Stimulated activated CD4-positive, alpha-beta T cell treated with anti-CD3 and anti-CD28 coated beads, Interleukin-4, amount 100 ng/mL, for 48 hours (primary cell): ENCODE data around the gene TNPO3.
A peak's percentile ranks its signal among the peaks of the same experiment; 100 is the strongest.

Source experiments
- DNase-seq, 2 donors: peaks; one replicate each; pipeline ENCODE4 v3.0.0-alpha.2; 2020; ENCODE audit warnings: low read depth in 2 of 2

Gene TNPO3

DNA sequence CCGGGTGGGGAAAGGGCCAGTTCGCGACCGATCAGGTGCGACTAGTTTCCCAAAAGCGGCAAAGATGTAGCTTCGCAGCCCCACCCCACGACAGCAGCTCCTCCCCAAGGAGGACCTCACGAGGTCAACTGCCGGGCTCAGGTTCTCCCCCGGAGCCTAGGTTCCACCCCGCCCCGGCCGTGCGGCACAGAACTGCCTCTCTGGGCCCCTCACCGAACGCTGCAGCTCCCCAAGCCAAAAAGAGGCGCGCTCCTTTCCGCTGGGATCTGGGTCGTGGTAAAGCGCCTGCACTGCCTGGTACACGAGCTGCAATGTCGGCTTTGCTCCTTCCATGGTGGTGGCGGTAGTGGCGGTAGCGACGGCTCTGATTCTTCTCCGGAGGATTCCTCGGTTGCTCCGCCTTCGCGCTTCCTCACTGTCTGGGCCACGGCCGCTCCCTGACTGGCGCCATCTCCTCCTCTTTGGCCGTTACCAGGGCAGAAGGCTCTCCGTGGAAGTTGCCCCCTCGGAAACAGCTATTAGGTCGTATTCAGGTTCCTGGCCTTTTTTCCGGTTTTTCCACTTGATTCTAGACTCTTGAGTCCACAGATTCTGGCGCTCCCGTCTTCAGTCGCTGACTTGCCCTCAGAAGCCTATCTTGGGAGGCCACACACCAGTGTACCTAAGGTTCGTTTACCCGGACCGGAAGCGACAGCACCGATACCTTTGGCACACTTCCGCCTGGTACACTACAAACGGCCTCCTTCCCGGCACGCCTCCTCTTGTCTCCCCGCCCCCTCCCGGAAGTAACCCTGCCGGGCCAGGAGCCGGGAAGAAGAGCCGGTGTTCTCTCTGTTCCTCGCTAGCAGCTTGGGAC, at the start of gene TNPO3:
TSS of gene TNPO3 (minus strand) at position 674 of the 856 bp plus-strand sequence. CDS start at position 333, 341 bp downstream.
- peak; percentile 91 to 94 for DNase-seq

DNA sequence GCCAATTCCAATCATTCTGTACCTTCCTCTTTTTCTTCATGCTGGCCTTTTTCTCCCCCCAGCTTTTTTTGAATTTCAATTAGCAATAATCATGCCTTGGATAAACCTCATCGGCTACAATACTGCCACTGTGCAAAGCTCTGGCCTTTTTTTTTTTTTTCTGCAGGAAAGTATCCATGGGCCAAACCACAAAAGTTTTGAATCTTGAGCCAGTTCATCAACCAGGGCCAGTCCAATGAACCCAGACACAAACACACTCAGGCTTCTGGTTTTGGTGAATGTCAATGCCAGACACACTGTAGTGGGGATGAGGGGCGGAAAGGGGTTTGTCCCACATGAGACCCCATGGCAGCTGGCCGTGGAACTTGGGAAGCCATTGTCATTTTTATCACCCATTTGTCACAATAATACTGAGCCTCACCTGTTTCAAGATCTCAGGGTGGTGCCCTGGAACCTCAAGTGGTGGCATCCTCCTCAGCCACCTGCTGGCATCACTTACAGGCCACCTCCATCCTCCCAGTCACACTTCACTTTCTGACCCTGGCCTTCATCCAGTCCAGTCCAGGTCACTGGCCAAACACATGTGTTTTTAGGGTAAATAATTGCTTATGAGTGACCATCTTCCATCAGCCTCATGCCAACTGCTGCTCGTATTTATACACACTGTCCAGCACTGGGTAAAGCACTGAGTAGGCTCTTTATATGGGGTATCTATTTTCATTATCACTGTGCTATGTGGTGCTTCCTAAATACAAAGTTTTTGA, 48.8 kb upstream of the TNPO3 start:
- DNase-seq, result no peak

GRCh38 chr7:129101746-129102145, 46.8 kb upstream of the TNPO3 start:
- DNase-seq, result no peak

GRCh38 chr7:129100827-129101166, 45.9 kb upstream of the TNPO3 start:
- DNase-seq, result no peak

DNA sequence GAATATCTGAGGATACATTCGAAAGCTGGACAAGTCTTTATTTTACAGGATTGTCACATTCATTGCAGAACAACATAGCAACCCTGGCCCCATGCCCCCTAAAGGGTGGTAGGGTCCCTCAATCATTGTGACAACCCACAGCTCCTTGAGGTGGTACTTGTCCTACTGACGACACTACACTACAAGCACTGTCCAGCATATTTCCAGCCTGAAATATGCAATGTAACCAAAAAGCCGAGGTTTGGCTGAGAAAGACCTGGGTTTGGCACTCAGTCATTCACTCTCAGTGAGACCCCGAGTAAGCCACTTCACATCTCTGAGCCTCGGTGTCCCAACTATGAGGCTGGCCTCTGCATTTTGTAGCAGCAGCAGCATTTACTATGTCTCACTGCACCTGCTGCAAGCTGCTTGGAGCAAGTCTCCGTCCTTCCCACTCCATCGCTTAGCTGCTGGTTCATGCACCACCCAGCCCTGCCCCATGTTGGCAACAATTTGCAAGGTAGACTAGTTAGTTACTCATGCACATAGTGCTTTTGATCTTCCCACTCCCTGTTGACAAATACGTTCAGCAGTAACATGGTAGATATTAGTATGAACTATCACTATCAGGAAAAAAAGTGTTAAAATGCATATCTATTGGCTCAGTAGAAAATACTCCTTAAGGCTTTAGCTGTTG, 43.6 kb upstream of the TNPO3 start:
- no peak for DNase-seq

DNA sequence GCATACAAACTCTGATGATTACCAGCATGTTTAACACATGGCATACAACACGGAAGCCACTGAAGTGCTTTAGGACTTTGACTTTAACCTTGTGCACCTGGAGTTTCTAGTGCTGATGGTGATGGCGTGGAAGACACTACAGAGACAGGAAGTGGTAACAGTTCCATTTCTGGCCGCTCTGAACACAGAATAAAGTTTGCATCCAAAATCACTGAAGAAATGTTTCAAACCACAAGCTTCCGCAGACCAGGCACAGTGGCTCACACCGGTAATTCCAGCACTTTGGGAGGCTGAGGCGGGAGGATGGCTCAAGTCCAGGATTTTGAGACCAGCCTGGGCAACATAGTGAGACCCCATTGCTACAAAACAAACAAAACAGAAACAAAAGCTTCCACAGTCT, 40.3 kb upstream of the TNPO3 start:
- no peak for DNase-seq

DNA sequence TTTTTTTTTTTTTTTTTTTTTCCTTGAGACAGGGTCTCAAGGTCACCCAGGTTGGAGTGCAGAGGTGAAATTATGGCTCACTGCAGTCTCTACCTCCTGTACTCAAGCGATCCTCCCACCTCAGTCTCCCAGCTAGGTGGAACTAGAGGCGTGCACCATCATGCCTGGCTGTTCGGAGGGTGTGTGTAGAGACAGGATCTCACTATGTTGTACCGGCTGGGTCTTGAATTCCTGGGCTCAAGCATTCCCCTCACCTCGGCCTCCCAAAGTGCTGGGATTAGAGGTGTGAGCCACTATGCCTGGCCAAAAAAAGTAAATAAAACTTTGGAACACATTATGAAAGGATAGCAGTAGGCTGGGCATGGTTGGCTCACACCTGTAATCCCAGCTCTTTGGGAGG, 39.6 kb upstream of the TNPO3 start:
- no peak for DNase-seq

DNA sequence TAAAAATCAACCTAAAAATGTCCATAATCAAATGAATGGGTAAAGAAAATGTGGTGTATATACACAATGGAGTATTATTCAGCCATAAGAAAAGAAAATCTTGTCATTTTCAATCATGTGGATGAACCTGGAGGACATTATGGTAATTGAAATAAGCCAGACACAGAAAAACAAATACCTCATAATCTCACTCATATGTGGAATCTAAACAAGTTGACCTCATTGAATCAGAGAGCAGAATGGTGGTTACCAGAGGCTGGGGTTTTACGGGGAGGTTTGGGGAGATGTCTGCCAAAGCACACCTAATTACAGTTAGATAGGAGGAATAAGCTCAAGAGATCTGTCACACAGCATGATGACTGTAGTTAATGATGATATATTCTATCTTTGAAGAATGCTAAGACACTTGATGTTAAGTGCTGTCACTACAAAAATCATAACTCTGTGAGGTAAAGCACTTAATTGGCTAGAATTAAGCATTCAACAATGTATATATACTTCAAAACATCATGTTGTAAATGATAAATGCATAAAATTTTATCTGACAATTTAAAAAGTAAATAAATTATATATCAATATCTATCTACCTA, 39.1 kb upstream of the TNPO3 start:
- no peak for DNase-seq

DNA sequence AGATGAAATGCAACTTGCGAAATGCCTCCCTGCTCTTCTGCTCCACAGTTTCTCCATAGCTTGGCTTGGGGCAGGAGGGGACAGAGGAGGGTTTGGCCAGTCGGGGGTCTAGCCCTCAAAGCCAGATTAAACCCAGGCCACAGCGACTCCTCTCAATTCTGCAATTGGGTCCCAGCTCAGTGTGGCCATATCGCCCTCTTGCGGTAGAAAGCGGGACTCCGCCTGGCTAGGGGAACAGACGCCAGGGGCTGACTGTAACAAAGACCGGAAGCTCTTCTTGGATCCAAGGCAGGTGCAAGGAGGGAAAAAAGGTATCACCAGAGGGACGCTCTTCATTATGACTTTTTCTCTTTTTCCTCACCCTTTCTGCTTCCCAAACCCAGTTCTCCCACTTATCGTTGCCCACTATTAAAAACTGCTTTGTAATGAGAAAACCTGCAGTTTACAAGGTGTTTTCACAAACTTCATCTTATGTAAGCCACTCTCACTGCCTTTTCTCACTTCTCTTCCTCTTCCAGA, 36.6 kb upstream of the TNPO3 start:
- DNase-seq, result peak; percentile 81 to 93

DNA sequence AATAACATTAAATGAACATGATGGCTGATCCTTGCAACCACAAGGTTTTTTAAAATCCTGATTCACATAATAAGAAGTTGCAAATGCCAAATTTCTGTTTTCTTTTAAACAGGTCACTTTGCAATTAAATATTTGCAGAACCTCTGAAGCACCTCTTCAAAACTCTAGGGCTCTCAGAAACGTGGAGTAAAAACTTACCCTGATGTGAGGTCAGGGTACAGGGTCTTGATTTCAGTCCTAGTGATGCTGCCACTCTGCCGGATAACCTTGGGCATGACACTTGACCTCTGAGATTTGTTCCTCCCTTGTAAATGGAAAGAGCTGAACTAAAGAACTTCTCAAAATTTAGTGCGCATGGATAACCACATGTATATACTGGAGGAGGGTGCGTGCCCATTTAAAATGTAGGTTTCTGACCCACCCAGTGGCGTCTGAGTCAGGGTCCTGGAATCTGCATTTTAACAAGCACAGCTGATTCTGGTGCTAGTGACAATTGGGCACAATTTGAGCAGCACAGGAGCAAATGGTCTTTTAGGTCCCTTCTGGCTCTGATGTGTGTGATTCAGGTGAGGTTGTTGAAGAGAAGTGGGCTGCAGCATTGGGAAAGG, 35.5 kb upstream of the TNPO3 start:
- no peak for DNase-seq

- DNase-seq, result no peak
These were observed 34.8 kb upstream of the TNPO3 start for GRCh38 chr7:129089521-129090212.

GRCh38 chr7:129084801-129085551, 30.1 kb upstream of the TNPO3 start:
- DNase-seq, result no peak

DNA sequence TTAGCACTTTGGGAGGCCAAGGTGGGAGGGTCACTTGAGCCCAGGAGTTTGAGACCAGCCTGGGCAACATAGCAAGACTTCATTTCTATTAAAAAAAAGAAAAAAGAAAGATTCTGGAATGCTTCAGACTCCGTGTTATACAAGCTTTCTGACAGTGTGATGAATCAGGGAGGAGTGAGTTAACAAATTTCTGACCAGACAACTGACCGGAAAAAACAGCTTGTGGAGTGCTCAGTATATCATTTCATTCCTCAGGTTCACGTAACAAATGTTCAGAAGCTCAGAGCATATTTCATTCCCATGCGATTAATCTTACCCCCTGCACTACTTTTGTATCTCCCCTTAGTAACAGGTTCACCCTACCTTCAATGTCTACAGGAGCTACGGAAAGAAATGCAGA, 28.6 kb upstream of the TNPO3 start:
- no peak for DNase-seq

DNA sequence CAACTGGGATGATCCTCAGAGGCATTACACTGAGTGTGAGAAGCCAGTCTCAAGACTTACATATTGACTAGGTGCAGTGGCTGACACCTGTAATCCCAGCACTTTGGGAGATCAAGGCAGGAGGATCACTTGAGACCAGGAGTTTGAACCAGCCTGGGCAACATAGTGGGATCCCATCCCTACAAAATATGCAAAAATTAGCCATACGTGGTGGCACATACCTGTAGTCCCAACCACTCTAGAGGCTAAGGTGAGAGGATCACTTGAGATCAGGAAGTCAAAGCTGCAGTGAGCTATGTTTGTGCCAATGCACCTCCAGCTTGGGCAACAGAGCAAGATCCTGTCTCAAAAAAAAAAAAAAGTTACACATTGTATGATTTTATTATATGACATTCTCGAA, 23.5 kb upstream of the TNPO3 start:
- no peak for DNase-seq

- no peak for DNase-seq
These were observed 22.0 kb upstream of the TNPO3 start for GRCh38 chr7:129076886-129077285.

GRCh38 chr7:129074994-129075393, 20.1 kb upstream of the TNPO3 start:
- no peak for DNase-seq

GRCh38 chr7:129074361-129074871, 19.5 kb upstream of the TNPO3 start:
- no peak for DNase-seq

- no peak for DNase-seq
These were observed 18.8 kb upstream of the TNPO3 start for GRCh38 chr7:129073738-129074137.

DNA sequence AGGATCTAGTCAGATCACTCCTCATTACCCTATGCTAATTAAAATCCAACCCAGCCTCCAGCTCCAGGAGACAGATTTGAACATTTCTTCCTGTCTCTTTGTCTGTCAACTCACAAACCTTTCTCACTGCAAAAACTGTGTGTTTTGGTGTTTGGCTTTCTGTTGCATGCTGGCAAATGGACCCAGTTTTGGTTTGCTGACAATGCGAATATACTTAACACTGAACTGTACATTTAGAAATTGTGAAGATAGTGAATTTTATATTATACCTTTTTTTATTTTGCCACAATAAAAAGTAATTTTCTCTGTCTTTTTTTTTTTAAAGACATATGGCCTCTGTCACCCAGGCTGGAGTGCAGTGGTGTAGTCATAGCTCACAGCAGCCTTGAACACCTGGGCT, 18.3 kb upstream of the TNPO3 start:
- DNase-seq, result no peak

DNA sequence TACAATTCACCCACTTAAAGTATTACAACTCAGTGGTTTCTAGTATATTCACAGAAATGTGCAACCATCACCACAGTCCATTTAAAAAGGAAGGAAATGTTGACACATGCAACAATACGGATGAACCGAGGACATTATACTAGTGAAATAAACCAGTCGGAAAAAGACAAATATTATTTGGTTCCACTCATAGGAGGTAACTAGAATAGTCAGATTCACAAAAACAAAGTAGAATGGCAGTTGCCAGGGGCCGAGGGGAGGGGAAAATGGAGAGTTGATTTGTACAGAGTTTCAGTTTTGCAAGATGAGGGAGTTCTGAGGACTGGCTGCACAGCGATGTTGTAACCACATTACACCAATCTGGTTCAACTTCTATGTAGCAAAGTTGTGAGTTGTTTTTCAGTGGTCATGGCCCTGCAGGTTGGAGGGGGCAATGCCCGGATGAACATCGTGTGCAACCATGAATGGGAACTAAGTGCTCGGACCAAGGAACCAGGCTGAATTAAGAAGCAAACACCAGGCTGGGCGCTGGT, 17.6 kb upstream of the TNPO3 start:
- no peak for DNase-seq
